Mesenteric fat pad (tissue), 1 donor: Measurements from ENCODE around the gene RRP8. TPM values are rescaled to one million over a fixed set of nuclear protein-coding genes. Genes with fewer than 3 reads are reported as not detected.

ENCODE experiments used
- DNase-seq: peaks from one replicate; pipeline ENCODE4 v3.0.0-alpha.2; 2020; ENCODE audit warnings: low spot score
- total RNA-seq: library from RNA; stranded (reverse); fragmentation: NEBNext Ultra II Directional; extraction: Animal tissue kit (Norgen Biotek cat#: 25700); gene quantifications from one replicate; pipeline ENCODE4 v1.2.1, GENCODE V29; 2021
- donor health status: DM: yes; HTN: yes; CAD: no.

Gene RRP8
- total RNA-seq, 1 donor from 2014 or later: 20.8 TPM

DNA sequence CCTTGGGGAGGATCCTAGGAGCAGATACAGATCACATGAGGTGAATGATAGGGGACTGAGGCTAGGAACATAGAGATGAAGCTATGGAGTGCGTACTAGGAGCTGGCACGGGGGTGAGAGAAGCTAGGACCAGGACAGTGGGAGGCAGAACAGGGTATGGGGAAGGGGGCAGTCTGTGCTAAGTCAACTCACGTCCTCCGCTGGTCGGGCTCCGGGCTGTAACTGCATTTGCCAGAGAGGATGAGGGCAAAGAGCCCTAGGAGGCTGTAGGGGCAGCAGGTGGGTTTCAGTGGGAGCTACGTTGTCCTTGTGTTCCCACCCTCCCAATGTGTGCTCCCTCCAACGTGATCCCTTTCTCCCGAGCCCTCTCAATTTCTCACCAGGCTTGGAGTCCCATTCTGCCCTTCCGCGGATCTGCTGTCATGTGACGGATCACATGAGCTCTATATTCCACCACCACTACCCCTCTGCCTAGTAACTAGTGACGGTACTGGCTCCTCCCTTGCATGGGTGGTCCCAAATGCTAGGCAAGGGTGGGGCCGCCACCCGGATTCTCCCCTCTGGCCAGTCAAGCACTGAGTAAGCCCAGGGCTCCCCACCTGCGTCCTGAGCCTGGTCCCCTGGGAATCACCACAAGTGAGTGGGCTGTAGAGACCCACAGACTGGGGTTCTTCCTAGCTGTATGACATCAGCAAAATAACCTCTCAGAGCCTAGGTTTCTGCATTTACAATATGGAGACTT, 15.8 kb upstream of the RRP8 start, which contains the start of gene TPP1:
Gene TPP1, minus strand, starts transcription at position 419 of the 742 bp plus-strand sequence. Its CDS starts 22 bp downstream, at position 397.
- no peak for DNase-seq

DNA sequence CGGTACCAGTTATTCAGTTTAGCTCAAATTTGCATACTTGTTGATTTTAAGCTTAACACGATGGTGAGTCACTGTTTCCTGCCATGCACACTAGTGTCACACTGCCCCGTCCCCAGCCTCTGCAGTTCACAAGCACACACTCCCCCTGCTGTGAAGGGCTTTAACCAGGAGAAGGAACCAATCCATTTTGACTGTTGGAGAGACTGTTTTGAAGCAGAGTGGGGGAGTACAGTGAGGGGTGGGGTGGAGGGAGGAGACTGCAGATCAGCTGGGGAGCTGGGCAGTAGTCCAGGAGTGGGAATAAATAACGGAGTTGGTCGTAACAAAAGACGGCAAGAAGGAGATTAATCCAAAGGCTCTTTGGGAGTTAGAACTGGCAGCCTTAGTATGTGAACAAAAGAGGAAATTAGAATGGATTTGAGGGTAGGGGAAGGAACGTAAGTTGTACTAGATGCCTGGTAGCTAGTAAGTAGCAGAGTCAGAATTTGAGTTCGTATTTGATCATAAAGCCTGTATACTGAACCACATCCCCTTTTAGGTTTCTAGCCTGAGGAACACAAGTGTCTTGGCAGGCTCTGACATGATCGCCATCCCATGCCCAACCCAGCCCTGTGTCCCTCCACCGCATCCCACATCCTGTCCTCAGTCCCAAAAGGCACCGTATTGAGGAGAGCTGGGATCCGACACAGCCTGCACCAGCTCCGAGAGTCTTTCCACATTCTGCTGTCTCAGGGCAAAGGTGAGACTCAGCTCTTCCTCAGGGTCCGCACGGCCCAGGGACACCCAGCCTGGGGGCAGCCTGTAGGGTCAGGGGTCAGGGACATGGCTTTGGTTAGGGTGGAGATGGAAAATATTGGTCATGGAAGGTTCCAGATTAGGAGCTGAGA, 14.9 kb upstream of the RRP8 start:
- DNase-seq: peak; percentile 47

DNA sequence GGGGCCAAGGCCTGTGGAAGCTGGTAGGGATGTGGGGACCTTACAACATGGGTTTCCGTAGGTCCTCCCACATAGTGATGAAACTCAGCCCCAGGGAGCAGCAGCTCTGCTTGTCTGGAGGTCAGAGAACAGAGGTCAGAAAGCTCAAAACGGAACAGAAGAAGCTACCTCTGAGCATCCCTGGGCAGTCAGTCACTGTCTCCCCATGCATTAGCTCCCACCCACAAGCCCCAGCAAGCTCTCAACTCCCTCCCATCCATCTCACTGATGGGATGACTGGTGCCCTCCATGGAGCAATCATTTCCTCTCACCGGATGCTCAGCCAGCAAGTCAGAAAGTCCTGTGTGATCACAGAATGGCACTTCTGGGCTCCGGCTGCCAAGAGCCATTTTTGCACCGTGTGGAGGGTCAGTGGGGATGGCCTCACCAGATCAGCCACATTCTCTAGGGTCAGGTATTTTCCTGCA, 13.9 kb upstream of the RRP8 start:
- DNase-seq: no peak

DNA sequence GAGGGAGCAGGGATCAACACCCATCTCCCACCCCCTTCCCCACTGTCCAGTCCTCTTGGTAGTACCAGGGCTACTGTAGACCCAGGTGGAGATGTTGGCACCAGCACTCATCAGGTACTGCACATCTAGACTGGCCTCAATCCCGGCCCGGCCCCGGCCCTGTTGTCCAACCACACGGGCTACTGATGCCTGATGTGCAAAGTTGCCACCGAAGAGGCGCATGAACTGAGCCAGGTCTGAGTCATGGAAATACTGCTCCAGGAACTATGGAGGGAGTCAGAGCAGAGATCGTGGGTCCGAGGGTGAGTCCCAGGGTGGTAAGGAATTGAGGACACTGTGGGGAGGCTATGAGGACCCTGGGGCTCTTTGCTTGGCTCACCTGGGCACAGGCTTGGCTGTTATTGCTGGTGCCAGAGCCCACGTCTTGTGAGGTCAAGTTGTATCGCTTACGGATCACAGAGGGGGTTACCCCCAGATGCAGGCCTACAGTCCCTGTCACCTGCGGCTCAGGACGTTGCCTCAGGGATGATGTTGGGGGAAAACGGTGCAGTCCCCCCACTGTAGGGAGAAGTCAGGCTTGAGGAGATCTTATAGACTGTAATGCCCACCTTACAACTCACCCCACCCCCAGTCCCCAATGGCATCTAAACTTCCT, 13.3 kb upstream of the RRP8 start:
- no peak for DNase-seq

DNA sequence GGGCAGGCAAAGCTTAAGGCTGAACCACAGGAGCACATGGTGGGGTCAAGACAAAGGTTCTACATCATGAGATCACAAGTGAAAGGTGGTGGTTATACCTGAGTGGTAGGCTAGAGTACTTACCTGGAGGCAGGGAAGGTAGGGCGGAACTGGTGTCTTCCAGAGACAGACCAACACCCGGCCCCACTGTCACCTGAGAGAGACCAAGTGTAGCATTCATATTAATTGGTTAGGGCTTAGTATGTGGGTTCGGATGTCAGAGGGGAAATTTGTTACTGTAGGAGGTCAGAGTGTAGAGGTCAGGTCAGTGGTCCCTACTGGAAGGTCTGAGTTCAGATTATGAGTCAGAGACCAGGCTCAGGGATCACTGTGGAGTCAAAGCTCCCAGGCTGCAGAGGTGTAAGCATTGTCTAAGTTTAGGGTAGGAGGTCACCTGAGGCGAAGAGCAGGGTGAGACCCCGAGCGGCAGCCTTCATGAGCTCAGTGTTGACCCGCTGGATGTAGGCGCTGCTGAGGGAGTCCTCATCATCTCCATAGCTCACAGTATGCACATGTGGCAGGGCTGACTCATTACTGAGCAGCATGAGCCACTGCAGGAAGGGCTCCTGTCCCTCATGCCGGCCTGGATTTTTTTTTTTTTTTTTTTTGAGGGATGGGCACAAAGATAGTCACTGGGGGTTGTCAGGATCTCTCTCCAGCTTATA, 12.6 kb upstream of the RRP8 start:
- no peak for DNase-seq

DNA sequence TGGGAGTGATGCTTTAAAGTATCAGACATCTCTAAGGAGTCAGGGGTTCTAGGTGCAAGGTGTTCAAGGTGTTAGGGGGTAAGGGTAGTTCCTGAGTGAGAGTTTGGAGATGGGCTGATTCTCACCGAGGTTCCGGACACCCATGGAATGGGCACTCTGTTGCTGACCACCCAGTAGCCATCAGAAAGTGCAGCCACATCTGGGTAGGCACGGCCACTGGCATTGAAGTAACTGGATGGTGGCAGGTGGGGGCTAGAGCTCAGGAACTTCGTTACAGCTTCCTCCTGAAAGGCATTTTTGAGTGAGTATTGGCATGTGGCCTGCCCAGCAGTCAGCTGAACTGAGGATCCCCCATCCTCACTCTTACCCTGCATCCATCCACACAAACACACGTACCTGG, 11.6 kb upstream of the RRP8 start:
- DNase-seq: no peak

DNA sequence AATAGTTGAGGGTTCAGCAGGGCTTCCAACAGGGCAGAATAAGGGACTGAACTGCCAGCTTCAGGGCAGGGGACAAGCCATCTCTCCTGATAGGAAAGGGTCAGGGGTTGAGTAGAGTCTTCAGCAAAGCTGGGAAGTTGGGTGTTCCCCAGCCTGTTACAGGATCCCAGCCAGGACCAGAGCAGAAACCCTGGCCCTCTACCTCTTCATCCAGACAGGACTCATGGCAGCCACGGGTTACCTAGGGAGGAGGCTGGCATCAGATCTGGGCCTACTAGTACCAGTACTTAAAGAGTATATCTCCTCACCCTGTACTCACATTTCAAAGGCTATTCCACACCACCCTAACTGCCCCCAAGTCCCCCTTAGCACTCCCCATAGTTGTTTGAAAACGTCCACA, 11.0 kb upstream of the RRP8 start:
- DNase-seq: no peak

DNA sequence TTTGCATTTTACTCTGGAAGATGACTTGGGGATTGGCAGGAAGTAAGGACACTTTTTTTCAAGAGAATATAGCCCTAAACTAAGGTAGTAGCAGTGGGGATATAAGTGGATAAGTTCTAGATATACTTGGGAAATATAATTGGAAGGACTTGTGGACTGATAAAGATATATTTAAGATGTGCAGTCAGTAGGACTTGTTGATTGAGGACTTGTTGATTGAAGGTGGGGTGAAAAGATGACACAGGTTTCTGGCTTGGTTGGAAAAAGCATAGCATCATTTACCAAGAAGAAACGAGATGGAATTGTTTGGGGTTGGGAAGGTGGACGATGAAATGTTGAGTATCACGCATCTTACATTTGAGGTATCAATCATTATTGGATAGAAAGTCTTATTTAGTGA, 10.1 kb upstream of the RRP8 start:
- DNase-seq: no peak

DNA sequence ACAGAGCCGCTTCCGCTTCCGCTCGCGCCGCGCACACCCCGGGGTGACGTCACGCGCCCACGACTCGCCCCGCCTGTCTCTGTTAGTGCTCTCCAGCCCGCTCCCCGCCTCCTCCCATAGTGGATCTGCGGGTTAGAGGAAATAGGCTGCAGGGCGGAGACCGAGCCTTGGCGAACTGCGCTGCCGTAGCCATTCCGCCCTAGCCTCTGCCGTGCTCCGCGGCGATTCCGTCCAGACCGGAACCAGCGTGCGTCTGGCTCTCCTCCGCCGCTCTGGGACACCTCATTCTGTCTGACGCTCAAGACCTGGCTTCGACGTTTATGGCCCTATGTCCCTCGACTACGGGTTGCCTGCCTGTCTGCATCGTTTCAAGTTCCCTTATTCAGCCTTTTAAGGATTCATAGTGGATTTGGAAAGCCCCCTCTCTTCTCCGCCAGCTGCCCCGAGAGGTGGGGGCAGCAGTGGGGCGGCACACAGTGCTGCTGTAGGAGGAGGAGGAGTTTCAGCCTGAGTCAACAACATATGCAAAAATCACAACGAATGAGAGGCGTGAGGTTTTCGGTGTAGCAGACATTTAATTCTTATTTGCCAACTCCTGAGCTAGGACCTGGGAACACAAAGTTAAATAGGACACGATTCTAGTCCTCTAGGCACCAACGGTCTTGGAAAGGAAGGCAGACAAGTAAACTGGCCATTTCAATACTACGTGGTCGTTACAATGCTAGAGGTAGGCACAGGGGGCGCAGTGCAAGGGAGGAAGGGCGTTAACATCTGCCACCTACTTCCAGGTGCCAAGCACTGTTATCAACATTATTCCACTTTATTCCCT, 9.0 kb upstream of the RRP8 start, which contains the start of gene TAF10:
Gene TAF10, minus strand, starts transcription at position 4 of the 829 bp plus-strand sequence. CDS start 27 bp downstream, outside the sequence.
- peak; percentile 99 for DNase-seq

DNA sequence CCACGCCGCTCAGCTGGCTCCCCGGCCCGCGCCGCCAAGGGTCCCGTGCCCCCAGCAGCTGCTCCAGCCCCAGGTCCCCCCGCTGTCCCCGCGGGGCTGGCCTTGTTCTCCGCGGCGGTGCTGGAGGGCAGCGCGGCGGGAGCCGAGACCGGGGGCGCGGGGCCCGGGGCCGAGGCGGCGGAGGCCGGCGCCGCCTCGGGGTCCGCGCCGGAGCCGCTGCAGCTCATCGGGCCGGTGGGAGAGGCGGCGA, 8.5 kb upstream of the RRP8 start:
- DNase-seq: no peak

DNA sequence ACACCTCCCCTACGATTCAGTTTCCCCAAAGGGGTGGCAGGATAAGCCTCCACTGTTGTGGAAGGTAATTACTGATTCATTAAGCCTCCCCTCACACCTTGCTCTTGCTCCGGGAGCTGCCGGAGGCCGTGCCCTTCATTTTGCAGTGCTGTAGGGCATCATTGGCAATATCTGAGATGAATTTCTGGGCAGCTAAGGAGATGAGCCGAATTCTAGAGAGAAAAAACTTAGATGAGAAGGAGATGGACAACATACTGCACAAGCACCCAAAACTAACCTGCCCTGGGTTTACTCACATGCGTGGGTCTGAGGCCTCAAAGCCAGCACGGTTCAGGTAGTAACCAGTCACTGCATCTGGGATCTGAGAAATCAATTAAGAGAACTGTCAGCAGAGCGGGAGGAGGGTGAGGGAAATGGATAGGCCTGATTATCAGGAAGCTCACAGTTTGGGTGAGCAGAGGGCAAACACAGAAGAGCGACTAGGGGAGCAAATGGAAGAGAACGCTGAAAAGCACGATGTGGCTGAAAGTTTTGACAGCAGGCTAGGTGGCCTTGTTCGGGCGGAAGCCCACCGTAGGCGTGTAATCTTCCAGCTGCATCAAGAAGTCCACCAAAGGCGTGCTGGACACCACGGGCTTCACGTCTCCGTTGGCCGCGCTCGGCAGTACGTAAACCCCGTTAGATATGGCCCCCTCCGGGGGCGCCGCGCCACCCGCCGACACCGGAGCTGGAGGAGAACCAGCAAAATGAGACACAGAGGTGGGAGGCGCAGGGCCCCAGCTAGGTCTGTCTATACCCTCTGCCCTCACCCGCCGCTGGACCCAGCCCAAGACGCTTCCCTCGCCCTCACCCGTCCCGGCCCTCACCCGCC, 7.9 kb upstream of the RRP8 start:
- peak; percentile 91 for DNase-seq

DNA sequence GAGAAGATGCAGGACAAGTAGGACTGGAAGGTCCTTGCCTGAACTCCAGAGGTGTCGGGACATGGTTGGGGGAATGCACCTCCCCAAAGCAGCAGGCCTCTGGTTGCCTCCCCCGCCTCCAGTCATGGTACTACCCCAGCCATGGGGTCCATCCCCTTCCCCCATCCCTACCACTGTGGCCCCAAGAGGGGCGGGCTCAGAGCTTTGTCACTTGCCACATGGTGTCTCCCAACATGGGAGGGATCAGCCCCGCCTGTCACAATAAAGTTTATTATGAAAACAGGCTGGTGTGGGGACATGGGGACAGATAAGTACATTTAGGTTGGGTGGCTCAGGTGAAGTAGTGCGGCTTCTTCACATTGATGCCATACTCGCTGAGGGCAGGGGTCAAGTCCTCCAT, 7.2 kb upstream of the RRP8 start:
- no peak for DNase-seq

DNA sequence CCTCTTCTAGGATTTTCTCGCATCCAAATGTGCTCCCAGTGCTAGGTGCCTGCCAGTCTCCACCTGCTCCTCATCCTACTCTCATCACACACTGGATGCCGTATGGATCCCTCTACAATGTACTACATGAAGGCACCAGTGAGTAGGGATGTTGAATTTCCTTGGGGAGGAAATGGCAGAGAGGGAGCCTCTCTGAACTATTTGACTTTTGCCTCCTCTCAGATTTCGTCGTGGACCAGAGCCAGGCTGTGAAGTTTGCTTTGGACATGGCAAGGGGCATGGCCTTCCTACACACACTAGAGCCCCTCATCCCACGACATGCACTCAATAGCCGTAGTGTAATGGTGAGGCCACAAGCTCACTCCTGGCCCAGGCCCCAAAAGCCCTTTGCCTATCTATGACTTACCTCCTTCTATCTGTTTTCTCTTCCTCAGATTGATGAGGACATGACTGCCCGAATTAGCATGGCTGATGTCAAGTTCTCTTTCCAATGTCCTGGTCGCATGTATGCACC, 6.1 kb upstream of the RRP8 start:
- DNase-seq: peak; percentile 85

DNA sequence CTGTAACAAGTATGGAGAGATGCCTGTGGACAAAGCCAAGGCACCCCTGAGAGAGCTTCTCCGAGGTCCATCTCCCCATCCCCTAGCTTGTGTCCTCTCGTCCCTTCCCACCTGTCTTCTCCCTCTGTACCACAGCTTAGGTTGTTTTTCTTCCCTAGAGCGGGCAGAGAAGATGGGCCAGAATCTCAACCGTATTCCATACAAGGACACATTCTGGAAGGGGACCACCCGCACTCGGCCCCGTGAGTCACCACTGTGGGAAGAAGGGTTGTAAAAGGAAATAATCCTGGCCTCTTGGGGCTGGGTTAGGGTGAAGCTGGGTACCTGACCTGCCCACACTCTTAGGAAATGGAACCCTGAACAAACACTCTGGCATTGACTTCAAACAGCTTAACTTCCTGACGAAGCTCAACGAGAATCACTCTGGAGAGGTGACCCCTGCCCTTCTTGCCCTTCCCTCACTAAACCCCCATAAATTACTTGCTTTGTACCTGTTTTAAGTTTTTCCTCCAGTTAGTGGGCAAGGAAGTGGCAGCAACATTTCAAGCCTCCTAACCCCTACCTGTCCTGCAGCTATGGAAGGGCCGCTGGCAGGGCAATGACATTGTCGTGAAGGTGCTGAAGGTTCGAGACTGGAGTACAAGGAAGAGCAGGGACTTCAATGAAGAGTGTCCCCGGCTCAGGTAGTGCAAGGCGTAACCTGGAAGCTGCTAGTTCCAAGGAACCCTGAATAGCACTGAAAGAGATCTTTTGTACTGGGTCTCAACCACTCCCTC, 5.5 kb upstream of the RRP8 start:
- DNase-seq: no peak

DNA sequence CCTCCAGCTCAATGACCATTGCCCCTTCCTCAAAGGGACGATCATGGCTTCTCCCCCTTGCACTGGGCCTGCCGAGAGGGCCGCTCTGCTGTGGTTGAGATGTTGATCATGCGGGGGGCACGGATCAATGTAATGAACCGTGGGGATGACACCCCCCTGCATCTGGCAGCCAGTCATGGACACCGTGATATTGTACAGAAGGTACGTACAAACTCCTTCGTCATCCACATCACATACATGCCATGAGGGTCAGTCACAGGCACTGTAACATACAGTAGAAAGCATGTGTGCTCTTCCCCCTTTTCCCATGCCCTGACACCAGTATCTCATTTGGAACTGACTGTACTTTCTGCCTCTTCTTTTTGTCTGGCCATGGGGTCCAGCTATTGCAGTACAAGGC, 4.6 kb upstream of the RRP8 start:
- no peak for DNase-seq

DNA sequence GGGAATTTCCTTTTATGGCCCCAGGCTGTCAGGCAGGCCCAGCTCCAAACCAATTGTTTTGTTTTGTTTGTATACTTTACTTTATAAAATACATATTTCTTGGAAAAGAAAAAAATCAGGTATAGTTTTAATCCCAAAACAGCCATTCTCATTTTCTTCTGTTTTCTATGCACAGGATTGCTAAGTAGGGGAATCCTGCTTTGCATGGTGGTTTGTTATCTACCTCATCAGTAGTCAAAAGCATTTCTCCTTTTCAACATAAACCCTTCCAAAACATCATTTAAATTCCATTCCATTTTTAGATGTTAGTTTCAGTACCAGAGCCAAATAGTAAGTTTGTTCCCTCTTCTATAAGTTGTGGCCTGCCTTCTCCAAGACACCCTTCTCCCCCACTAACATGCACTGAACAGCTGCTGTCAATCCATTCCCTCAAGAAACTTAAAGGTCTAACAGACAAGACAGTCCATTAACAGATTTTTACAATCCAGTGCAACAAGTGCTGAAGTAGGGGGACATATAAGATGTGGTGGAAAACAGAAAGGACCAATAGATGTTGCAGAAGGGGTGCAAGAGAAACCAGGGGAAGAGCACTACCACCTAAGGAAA, 3.9 kb upstream of the RRP8 start:
- no peak for DNase-seq

DNA sequence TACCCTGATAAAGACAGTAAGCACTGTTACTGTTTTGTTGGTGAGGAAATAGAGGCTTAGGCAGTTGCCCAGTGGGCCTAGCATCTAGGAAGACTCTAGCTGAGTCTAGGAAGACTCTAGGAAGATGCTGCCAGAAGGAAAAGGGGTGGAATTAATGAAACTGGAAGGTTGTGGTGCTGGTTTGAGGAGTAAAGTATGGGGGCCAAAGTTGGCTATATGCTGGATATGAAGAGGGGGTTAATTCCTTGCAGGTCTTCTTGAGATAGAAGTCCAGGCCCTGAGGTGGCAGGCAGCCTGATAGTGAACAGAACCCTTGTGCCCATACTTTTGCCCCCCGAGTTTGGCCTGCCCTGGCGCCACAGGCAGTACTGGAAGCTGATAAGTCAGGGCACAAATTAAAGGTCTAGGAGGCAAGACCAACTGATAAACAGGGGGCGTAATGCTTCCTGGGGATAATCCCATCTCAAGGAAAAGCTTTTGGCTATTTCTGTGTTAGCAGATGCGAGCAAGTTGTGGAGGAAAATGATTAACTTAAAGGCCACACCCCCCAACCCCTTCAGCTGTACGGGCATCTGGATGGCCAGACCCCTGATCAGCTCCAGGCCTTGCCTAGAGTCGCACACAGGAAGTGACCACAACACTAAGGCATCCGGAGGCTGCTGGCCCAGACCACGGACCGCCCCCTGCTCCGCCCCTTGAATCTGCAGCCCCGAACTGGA, 3.2 kb upstream of the RRP8 start:
- peak; percentile 94 for DNase-seq
